NCI-H2171 treated with DMSO at 0.1 percent for 48 hours (cell line): Measurements from ENCODE around the gene NTN4.
"Not testable (repeated sequence)": the region's sequence is repeated elsewhere in the genome, so short reads cannot be mapped to it uniquely, and the experiment has no call there.

Source experiments
- DNase-seq: peaks from one replicate; lab custom pipeline; 2025; lab: John Stamatoyannopoulos, UW

The NTN4 gene

DNA sequence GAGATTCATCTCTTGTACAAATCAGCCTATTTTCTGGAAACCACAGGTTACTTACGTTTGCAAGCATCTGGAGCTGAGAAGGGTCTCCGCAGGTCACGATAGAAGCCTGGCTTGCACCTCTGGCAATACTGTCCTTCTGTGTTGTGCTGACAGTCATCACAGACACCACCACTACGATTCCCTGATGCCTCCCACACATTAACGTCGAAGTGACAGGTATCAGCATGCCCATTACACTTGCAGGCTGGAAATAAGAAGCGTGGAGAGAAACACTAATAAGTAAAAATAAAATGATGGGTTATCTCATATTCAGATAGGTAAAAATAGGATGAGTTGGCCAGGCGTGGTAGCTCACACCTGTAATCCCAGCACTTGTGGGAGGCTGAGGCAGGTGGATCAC is 80.2 kb downstream of the NTN4 start:
- no peak for DNase-seq

DNA sequence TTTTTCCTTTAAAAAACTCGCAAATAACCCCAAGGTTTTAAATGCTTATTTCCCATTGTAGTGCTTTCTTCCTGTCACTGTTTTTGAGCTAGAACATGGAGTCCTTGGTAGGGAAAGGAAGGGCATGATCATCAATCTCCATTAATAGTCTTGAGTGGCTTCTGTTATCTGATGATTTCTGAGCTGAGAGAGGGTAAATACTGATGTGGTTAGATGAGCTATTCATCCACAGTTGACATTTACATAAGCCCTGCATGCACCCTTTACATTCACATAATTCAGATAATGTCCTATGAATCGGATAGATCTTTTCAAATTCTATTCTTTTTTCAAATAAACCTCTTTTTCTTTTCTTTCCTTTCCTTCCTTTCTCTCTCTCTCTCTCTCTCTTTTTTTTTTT is 81.4 kb downstream of the NTN4 start:
- DNase-seq: no peak

DNA sequence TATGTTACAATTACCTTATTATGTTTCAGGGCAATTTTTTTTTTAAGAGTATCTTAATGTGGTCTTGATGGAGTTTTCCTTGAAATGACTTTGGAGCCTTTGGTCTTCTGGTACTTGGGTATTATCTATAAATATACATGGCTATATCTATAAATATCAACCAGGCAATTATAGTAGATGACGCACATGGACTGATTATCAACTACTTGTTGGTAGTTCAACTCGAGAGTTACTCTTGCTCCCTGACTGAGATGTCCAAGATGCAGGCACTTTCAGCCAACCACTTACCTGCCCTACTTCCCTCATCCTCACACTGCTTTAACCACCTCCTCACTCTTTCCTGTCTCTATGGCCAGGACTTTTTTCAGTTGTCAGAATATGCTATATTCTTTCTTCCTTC is 85.4 kb downstream of the NTN4 start:
- DNase-seq: no peak

DNA sequence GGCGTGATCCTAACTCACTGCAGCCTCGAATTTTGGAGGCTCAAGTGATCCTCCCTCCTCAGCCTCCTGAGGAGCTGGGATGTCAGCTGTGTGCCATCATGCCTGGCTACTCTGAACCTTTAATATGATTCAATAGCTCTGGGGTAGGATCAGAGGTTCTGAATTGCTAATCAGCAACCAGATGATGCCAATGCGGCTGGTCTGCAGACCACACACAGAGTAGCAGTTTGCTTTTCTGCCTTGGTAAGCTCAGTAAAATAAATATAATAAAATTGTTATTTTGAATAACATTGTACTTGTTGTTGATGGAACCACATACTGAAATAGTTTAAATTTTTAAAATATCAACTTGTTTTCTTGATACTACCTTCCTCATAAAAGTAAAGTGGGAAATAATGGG is 86.6 kb downstream of the NTN4 start:
- no peak for DNase-seq

DNA sequence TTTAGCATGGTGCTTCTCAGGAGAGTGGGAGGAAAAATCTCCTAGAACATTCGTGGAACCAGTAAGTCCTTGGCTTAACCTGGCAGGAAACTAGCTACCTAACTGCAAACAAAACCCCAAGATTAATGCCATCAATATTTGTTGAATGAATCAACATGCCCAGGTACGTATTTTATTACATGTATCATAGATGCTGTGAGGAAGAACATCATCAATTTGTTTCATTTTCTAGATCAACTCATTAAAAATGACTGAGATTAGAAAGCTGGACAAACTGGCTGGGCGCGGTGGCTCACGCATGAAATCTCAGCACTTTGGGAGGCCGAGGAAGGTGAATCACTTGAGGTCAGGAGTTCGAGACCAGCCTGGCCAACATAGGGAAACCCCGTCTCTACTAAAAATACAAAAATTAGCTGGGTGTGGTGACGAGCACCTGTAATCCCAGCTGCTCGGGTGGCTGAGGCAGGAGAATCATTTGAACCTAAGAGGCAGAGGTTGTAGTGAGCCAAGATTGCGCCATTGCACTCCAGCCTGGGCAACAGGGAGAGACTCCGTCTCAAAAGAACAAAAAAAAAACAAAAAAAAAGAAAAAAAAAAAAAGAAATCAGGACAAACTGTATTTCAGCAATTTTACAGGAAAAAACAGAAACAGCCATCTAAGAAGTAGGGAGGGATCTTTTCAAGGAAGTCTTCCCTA is 88.7 kb downstream of the NTN4 start:
- DNase-seq: no peak

DNA sequence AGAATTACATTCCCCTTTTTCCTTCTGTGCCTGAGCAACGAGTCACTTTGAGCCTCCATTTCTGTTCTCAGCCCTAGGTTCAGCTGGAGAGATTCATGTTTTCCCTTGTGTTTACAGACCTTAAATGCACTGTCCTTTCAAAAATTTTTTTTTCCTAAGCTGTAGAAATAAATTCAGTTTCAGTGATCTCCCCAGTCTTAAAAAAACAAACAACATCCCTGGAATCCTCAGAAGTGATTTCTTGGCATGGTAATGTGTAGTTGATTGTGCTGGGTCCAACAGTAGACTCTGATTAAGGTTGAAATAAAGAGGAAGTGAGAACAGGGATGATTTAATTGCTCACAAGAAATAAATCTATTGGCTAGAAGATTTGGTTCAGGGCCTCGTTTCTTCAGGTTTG is 89.3 kb downstream of the NTN4 start:
- DNase-seq: no peak

DNA sequence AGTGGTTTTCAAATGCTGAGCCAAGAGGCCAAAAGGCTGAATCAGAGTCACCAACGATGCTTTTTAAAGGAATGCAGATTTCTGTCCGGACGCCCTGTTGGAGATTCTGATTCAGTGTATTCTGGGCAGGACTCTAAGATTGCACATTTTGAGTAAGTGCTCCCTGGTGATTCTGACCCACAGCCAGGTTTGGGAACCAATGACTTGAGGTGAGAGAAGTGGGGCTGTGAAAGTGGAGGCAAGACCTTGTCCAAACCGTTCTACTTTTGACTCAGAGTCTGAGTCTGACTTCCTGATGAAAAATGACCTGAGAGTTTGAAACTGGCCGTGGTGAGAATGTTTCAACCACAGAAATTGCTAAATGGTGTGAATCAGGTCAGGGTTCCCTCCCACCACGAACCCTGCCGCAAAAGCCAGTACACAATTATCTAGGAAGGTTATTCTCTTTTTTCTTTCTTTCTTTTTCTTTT is 90.2 kb downstream of the NTN4 start:
- no peak for DNase-seq

DNA sequence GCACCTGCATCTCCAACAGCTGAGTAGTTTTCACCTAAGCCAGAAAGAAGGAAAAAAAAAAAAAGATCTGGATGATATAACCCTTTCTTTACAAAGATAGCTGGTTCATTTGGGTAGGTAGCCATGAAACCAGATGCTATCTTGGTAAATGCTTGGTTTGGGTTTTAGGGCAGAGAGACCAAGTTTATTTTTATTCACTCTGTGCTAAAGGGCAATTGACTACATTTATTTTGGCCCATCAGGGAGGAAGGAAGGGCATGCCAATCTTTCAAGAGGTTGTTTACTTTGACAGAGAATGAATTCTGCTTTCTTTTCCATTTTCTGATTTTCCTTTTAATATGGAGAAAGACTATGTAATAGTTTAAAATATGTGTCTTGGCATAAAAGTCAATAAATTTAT is 91.0 kb downstream of the NTN4 start:
- DNase-seq: no peak

DNA sequence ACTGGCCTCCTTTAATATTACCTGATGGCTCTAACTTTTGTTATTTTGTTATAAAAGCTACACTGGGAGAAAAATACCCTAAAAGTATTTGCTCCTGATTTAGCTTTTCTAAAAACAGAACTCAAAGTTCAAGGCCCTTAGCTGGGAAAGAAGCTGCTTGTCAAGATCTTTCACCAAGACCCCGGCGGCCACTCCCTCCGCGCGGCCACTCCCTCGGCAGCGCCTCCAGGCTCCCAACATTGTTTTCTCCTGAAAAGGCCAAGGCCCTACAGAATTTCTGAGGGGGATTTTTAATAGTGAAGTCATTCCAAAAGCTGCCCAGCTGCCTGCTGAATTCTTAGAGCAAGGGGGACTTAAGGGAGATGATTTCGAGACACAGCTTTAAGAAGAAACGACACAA is 96.4 kb downstream of the NTN4 start:
- no peak for DNase-seq

DNA sequence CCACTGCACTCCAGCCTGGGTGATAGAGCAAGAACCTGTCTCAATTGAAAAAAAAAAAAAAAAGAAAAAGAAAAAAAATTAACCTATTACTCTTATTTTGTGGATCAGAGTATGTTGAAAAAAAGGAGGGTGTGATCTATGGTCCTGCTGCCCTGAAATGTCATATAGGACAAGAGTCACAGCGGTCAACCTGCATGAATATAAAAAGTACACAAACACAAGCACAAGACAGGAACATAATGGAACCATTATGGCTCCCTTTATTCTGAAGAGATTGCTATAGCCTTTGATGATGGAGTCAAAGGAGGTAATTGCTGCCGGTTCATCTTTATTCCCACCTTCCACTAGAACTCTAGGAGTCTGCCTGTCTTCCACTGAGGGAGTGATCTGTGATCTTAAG is 96.9 kb downstream of the NTN4 start:
- DNase-seq: no peak

DNA sequence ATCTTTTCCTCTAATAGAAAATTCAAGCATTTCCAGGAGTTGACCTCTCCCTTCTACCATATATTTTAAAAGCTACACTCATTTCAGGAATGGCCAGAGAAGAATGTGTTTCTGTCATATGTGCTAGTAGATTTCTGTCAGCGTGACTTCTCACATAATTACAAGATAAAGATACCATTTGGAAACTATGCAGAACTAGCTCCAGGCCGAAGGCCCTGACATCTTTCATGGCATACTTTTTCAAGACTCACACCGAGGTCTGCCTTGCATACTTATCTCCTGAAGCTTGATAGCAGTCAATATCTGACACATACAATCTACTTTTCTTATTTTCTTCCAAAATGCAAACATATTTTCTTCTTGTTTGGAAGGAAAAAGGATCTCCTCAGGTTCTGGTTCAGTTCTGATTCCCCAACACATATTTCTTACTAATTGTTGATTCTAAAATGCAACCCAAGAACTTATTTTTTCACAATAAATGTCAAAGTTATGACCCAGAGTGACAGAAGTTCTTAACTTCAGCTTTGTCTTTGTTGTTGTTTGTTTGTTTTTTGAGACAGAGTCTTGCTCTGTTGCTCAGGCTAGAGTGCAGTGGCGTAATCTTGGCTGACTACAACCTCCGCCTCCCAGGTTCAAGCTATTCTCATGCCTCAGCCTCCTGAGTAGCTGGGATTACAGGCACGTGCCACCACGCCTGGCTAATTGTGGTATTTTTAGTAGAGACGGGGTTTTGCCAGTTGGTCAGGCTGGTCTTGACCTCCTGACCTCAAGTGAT is 99.5 kb downstream of the NTN4 start:
- DNase-seq: no peak

DNA sequence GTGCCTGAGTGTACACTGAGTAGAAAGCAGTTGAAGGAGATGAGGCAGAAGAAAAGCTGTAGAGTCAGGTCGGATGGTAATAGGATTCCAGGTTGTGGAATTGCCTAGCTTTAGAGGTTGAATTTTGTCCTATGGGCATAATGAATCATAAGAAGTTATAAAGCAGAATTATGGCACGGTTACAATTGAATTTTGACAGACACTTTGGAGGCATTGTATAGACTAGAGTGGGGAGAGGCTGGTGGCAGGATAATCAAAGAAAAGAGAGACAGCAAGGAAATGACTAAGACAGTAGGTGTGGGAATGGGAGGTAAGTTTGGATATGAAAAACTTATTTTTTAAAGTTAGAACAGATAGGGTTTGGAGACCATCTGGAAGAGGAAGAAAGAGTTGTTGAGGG is 102.6 kb downstream of the NTN4 start:
- DNase-seq: no peak

DNA sequence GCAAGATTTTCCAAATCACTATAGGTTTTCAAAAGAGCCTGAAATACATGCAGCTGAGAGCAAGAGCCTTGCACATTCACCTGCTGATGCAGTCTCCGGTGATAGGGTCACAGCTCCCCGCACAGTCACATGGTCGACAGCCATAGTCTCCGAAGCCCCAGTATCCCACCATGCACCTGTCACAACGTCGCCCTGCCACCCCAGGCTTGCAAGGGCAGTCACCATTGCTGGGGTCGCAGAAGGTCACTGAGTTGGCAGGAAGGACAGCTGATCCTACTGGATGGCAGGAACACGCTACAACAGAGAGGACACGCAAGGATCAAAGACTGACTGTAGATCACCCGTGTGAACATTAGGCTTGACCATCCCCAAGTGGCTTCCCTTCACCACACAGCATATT is 107.1 kb downstream of the NTN4 start:
- no peak for DNase-seq

DNA sequence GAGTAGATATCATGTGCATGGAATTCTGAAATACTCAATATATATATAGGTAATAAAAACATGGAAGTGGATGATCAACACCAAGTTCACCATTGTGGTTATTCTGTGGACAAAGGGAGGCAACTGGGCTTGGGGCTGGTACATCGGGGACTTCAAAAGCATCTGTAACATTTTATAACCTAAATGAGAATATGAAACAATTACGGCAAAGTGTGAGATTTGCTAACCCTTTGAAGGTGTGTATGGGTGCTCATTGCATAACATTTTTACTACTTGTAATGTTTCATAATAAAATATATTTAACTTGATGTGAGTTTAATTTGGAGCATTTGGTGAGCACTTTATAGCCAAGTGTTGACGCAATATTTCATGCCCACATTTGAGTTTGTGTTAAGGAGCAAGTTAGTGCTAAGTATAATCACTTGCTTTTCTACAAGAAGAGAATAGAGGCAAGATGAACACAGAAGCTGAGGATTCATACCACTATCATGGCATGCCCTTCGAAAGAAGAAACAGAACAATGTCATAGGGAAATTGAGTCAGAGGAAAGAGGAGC is 109.3 kb downstream of the NTN4 start:
- DNase-seq: no peak

DNA sequence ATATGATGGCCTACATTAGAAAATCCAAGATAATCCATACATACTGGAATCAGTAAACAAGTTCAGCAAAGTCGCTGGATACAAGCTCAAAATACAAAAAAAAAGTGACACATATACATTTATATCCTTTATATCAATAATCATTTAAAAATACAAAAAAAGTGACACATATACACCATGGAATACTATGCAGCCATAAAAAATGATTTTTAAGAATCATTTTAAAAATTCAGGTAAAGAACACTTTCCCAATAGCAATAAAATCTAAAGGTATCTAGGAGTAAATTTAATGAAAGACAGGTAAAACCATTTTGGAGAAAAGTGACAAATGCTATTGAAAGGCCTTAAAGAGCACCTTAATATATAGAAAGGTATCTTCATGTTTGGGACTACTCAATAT is 111.9 kb downstream of the NTN4 start:
- no peak for DNase-seq

DNA sequence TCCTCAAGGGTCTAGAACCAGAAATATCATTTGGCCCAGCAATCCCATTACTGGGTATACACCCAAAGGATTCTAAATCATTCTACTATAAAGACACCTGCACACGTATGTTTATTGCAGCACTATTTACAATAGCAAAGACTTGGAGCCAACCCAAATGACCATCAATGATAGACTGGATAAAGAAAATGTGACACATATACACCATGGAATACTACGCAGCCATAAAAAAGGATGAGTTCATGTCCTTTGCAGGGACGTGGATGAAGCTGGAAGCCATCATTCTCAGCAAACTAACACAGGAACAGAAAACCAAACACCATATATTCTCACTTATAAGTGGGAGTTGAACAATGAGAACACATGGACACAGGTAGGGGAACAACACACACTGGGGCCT is 112.8 kb downstream of the NTN4 start:
- DNase-seq: not testable (repeated sequence)

DNA sequence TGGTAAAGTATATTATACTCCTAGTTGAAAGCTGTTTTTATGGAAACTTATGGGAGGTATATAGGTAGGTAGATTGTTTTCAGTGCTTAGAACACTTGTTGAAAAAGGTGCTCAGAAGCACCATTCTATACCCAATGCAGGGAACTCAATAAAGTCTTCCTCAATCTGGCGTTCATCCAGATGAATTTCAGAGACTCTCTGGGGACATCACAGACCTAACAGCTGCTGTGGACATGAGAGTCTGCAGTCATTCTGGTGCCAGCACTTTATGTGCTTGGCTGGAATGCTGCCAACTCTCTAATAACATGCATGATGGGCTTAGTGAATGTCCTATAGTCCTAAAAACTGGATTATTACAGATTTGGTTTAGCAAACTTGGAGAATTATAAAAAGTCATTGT is 115.9 kb downstream of the NTN4 start:
- DNase-seq: peak; percentile 97

DNA sequence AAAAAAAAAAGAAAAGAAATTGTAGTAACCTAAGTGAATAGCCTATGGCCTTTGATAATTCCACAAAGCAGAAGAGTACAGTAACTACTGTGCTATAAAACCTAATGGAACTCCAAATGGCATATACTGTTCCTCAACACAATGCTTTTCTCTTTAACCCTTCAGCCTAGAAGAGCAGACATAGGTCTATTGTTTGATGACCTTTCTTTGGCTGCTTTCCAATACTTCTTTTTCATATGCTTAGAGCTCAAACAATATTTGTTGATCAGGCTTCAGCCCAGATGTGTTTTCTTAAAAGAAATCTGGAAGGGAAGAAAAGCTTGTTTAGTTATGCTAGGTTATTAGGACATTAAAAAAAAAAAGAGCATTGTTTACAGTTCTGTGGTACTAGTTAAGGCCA is 116.4 kb downstream of the NTN4 start:
- DNase-seq: peak; percentile 87

DNA sequence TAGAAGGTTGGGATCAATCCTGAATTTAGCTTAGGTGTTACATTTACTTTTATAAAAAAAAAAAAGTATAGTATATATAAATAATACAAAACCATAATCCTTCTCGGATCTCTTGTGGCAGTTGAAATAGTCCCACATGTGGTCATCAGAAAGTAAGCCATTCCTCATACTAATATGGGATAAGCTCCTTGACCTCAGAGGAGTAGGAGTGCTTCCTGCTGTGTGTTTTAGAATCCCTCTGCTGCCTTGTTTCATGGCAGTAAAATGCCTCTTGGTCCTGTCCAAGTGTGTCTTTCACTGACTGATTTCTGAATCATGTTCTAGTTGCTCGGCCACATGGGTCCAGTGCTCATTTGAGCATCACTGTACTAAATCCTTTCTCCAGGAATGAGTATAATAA is 117.0 kb downstream of the NTN4 start:
- no peak for DNase-seq

DNA sequence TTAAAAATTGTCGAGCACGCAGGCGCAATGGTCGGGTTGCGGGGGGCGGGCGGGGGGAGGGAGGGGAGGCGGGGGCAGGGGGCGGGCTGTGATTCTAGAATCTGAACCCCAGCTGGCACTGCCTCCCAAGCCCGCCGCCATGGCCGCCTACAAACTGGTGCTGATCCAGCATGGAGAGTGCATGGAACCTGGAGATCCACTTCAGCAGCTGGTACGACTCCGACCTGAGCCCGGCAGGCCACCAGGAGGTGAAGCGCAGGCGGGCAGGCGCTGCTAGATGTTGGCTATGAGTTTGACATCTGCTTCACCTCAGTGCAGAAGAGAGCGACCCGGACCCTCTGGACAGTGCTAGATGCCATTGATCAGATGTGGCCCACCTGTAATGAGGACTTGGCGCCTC is 118.4 kb downstream of the NTN4 start:
- no peak for DNase-seq

DNA sequence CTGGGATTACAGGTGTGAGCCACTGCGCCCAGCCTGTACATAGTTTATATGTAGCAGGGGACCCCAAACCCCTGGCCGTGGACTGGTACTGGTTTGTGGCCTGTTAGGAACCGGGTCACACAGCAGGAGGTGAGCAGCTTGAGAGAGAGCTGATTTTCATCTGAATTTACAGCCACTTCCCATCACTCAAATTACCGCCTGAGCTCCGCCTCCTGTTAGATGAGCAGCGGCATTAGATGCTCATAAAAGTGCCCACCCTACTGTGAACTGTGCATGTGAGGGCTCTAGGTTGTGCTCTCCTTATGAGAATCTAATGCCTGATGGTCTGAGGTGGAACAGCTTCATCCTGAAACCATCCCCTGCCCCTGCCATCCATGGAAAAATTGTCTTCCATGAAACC is 119.3 kb downstream of the NTN4 start:
- DNase-seq: no peak

DNA sequence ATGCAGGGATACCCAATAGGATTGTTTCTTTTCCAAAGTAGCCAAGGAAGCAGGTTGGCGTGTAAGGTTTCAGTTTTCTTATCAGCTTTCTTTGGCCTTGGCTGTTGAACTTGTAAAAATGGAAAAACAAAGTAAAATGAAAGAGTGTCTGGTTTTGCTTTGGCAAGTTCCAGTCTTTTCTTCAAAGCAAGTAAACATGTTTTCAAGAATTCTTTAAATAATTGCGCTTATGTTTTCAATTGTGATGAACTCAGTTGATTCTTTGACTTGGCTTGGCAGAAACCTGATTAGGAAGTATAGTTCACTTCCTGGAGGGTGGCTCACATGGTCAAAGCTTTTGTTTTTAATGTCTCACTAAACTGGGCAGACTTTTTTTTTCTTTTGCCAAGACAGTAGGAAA is 127.0 kb downstream of the NTN4 start:
- DNase-seq: no peak

DNA sequence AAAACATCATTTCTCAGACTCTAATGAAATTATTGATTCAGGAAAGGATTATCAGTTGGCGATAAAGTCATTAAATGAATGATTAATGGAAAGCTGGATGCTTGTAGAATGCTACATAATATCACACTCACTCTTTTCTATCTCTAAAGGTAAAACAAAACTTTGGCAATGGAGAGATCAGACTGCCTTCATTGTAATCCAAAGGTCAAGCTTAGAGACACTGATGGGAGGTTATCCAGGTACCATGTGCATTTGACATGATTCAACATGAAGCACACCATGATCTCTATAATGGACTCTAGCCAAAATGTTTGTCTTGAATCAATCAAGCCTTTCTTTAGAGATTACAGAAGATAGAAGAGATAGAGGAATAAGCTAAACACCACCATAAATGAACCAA is 129.2 kb downstream of the NTN4 start:
- DNase-seq: peak; percentile 4

DNA sequence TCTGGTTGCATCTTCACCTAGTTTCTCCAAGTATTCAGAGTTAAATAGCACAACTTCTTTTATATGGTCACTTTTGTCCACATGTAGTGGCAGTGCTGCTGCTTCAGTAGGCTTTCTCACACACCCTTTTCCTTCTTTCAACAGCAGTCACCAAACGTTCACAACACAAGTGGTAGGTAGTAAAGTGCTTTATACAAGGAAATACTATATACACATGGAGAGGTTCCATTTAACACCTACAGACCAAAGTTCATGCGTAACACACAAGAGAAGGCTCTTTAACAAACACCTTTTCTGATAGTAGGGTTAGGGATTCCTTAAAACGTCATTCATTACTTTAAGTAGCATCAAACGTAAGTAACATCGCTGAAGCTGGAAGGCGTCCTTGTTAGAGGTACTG is 132.2 kb downstream of the NTN4 start:
- no peak for DNase-seq
